ENCODE results near the gene KRT71. TPM values are rescaled to one million over a fixed set of nuclear protein-coding genes. Genes with fewer than 3 reads are reported as not detected.

The KRT71 gene
- total RNA-seq, 4 donors from 2014 or later: not detected

DNA sequence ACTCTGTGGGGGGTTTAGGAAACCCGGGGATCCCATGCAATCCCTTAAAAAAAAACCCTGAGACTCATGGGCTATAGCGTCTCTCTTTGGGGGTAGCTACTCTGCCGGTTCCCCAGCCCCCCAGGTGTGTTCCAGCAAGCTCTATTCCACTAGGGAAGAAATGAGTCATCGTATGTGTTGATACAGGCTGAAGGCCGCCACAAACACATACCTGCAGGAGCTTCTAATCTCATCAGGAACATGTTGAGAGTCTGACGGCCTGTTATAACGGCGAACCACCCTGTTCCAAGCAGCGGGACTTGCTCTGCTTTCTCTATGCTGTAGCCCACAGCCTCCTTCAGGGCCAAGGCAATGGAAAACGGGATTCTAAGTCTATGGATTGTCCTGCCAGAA lies 31.8 kb downstream of the KRT71 start:
- H3K27me3 ChIP-seq: peaks cover 0 to 5% (median 0%) of the 10 kb centered on the region in 4 donors
- no peak for DNase-seq
- intact Hi-C loops (cut with DNase I): loop anchor here (10.0 kb wide), 1 partner anchor 354 kb away; no protein-coding TSS in a partner anchor
- H3K4me1 ChIP-seq: peaks cover 27 to 82% (median 36%) of the 10 kb centered on the region in 3 donors
- H3K27ac ChIP-seq: peak overlapping the region; percentile 89 to 94 (median 91)
- no peaks in the 10 kb centered on the region for H3K9me3 ChIP-seq
- TF ChIP-seq POLR2A (IDR thresholded peaks at IDR 0.05): no peak
- TF ChIP-seq, protein P1, sequence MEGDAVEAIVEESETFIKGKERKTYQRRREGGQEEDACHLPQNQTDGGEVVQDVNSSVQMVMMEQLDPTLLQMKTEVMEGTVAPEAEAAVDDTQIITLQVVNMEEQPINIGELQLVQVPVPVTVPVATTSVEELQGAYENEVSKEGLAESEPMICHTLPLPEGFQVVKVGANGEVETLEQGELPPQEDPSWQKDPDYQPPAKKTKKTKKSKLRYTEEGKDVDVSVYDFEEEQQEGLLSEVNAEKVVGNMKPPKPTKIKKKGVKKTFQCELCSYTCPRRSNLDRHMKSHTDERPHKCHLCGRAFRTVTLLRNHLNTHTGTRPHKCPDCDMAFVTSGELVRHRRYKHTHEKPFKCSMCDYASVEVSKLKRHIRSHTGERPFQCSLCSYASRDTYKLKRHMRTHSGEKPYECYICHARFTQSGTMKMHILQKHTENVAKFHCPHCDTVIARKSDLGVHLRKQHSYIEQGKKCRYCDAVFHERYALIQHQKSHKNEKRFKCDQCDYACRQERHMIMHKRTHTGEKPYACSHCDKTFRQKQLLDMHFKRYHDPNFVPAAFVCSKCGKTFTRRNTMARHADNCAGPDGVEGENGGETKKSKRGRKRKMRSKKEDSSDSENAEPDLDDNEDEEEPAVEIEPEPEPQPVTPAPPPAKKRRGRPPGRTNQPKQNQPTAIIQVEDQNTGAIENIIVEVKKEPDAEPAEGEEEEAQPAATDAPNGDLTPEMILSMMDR (IDR thresholded peaks at IDR 0.05): no peak
- H3K36me3 ChIP-seq: peaks cover 0 to 21% (median 12%) of the 10 kb centered on the region in 3 donors
- H3K4me3 ChIP-seq: peak overlapping the region; percentile 4 to 66 (median 41)
- 42 to 57% methylated on average over 8 to 9 of the region's 10 CpGs for WGBS, 2 donors

DNA sequence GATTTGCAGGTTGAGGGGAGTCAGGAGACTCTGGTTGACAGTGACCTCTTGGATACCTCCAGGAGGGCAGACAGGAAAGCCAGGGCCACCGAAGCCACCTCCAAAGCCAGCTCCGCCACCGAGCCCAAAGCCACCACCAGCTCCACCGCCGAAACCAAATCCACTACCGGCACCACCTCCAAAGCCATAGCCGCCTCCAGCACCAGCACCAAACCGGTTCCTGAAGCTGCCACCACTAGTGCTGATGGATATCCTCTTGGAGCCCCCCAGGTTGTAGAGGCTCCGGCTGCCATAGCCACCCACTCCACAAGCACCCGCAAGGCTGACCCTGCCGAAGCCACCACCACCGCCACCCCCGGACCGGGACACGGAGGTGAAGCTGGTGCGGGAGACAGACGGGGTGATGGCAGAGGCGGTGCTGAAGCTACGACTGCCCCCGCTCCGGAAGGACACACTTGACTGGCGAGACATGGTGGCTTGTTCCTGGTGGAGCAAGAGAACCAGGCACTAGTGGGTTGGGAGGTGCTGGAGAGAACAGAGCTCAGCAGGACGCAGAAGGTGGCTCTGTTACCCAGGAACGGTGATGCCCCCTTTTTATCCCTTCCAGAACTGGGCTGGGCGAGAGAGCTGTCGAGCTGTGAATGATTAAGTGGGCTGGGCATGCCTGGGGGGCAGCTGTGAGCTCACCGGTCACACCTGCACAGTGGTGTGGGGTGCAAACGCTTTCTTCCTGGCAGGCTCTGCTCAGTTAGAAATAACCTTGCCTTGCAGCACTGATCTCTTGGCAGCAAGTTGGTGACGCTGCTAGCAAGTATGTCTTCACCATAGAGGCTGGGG lies 32.9 kb downstream of the KRT71 start, which contains the start of gene KRT5:
Gene KRT5, minus strand, starts transcription at position 569 of the 837 bp plus-strand sequence. Its CDS starts 98 bp downstream, at position 471.
- H3K4me3 ChIP-seq: peak within 1 kb of the TSS; percentile 51 to 66 (median 52)
- H3K27me3 ChIP-seq: peaks cover 0 to 5% (median 0%) of the 10 kb centered on the region in 4 donors
- intact Hi-C loops (cut with DNase I): loop anchor here (10.0 kb wide), 3 partner anchors 145 to 365 kb away; no protein-coding TSS in a partner anchor
- H3K27ac ChIP-seq: peak within 1 kb of the TSS; percentile 89 to 94 (median 91)
- no peaks in the 10 kb centered on the region for H3K9me3 ChIP-seq
- peaks cover 0 to 32% (median 13%) of the 10 kb centered on the region in 3 donors for H3K36me3 ChIP-seq
- peaks cover 16 to 82% (median 25%) of the 10 kb centered on the region in 3 donors for H3K4me1 ChIP-seq
- WGBS, 2 donors: 53 to 55% methylated on average over 2 to 19 of the region's 29 CpGs
- no peak for DNase-seq
- TF ChIP-seq, protein P1 (IDR thresholded peaks at IDR 0.05): no peak
- peak in 2 of 4 donors; percentile 85 to 94 for TF ChIP-seq POLR2A (IDR thresholded peaks at IDR 0.05)

DNA sequence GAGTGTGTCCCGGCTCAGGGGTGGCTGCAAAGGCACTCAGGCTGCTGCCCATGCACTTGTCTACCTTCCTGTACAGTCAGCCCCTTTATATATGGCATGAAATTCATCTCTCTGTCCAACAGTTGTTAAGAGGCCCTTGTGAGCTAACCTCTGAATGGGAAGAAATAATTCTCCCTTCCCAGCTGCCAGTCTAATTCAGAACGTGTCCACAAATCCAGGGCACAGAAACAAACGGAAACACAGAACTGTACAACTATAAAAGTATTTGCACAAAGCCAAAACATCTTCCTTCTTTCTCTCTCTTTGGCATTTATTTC lies 33.6 kb downstream of the KRT71 start:
- WGBS, 2 donors: 38 to 59% methylated on average over 2 to 3 of the region's 3 CpGs
- Histone ChIP-seq H3K9me3 (no peaks in the 10 kb centered on the region), H3K27me3 (peaks cover 0 to 5% (median 0%) of the 10 kb centered on the region in 4 donors), H3K27ac (peak overlapping the region; percentile 85 to 94 (median 90)), H3K4me3 (peak overlapping the region; percentile 51 to 66 (median 52)), H3K36me3 (peaks cover 0 to 35% (median 13%) of the 10 kb centered on the region in 3 donors), H3K4me1 (peaks cover 16 to 80% (median 20%) of the 10 kb centered on the region in 3 donors)
- intact Hi-C loops (cut with DNase I): loop anchor here (10.0 kb wide), 2 partner anchors 145 to 365 kb away; no protein-coding TSS in a partner anchor
- no peak for DNase-seq
- TF ChIP-seq, protein P1 (IDR thresholded peaks at IDR 0.05): no peak
- no peak for TF ChIP-seq POLR2A (IDR thresholded peaks at IDR 0.05)

DNA sequence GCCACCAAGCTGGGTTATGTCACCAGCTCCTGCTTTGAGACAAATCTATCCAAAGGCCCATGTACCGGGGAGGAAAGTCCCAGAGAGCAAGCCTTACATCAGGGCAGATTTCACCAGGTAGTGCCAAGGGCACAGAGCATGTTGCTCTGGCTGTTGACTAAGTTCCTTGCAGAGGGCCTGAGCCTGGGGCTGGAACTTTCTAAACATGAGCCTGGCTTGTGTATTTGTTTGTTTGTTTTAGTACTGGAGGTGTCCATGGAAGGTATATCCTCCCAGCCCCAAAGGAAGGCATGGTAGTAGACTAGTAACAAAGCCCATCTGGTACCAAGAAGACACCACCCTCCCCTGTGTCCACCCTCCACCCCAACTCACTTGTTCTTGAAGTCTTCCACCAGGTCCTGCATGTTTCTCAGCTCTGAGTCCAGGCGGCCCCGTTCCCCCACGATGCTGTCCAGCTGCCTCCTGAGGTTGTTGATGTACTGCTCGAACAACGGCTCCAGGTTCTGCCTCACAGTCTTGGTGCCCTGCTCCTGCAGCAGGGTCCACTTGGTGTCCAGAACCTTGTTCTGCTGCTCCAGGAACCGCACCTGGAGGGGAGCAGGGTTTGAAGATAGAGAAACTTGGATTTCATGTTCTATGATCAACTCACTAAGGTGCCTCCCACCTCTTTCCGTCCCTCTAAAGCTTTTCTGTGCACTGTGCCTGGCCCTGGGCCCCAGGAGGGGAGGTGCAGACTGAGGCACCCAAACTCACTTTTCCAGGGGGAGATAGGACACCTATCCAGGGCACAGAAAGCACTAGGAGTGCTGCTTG lies 34.2 kb downstream of the KRT71 start:
- Histone ChIP-seq H3K27me3 (no peaks in the 10 kb centered on the region), H3K4me1 (peaks cover 14 to 75% (median 16%) of the 10 kb centered on the region in 3 donors), H3K9me3 (no peaks in the 10 kb centered on the region), H3K36me3 (peaks cover 0 to 35% (median 13%) of the 10 kb centered on the region in 3 donors), H3K4me3 (peak overlapping the region; percentile 51 to 66 (median 52)), H3K27ac (peak overlapping the region; percentile 85 to 94 (median 90))
- 36 to 66% methylated on average over 7 of the region's 8 CpGs for WGBS, 2 donors
- intact Hi-C loops (cut with DNase I): loop anchor here (10.0 kb wide), 2 partner anchors 144 to 364 kb away; no protein-coding TSS in a partner anchor
- no peak for DNase-seq
- TF ChIP-seq POLR2A (IDR thresholded peaks at IDR 0.05): no peak
- TF ChIP-seq, protein P1 (IDR thresholded peaks at IDR 0.05): no peak
